ENCODE measurements around the gene PHACTR2.

- TF ChIP-seq CTCF (IDR thresholded peaks at IDR 0.05) = no peak
- no peak for TF ChIP-seq POLR2A (IDR thresholded peaks at IDR 0.05)
These were observed 96.6 kb downstream of the PHACTR2 start for GRCh38 chr6:143774347-143774746.

Measured in thyroid gland (tissue), 4 donors.